Measurements from ENCODE around the gene ACP4.
"Not testable (repeated sequence)": the region's sequence is repeated elsewhere in the genome, so short reads cannot be mapped to it uniquely, and the experiment has no call there.

Gene ACP4

GRCh38 chr19:50790396-50790795 lies at the start of gene ACP4:
Gene ACP4 (plus strand): TSS chr19:50790415. CDS start chr19:50790415, 0 bp downstream.
- DNase-seq (ENCODE audit: low spot score) = no peak

- no peak for DNase-seq (ENCODE audit: low spot score)
Measured at GRCh38 chr19:50741179-50741933, 48.9 kb upstream of the ACP4 start.

DNA sequence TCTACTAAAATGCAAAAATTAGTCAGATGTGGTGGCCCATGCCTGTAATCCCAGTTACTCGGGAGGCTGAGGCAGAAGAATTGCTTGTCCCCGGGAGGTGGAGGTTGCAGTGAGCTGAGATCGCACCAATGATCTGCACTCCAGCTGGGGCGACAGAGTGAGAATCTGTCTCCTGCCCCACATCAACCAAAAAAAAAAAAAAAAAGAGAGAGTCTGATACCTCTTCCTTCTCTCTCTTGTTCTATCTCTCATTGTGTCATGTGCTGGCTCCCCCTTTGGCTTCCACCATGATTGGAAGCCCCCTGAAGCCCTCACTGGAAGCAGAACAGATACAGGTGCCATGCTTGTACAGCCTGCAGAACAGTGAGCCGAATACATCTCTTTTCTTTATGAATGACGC lies 46.7 kb upstream of the ACP4 start:
- DNase-seq (ENCODE audit: low spot score) = no peak

DNA sequence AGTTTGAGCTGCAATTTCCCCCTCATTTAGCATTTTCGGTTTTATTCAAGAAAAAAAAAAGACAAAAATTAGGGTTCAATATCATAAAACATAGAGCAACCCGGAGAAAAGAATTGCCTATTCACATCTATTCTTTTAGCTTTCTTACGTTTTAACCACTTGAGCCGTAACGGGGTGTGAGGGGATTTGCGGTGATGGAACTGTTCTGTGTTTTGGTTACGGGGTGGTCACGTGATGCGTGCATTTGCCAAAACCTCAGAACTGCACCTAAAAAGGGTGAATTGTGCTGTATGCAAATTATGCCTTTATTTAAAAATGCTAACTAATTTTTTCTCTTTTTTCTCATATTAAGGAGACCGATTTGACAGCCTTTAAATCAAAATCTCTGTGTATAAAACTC lies 45.0 kb upstream of the ACP4 start:
- no peak for DNase-seq (ENCODE audit: low spot score)

DNA sequence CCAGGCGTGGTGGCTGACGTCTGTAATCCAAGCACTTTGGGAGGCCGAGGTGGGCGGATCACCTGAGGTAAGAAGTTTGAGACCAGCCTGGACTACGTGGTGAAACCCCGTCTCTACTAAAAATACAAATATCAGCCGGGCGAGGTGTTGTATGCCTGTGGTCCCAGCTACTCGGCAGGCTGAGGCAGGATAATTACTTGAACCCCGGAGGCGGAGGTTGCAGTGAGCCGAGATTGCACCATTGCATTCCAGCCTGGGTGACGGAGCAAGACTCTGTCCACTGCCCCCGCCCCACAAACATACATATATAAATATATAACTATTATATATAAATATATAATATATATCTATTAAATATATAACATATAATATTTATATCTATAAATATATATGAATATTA lies 43.1 kb upstream of the ACP4 start:
- not testable (repeated sequence) for DNase-seq (ENCODE audit: low spot score)

DNA sequence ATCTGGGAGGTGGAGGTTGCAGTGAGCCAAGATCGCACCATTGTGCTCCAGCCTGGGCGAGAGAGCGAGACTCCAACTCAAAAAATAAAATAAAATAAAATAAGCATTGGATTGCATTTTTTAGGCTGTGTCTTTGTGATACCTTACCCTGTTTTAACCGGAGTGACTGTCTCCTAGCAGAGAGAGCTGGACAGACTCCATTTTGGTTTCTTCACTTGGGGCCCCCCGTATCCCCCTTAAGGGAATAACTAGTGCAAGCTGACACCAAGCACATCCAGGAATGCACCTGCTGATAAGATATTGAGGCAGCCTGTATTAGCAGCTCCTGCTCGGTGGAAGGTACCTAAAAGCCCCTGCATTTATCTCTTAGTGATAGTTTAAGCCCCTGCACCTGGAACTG lies 40.7 kb upstream of the ACP4 start:
- no peak for DNase-seq (ENCODE audit: low spot score)

DNA sequence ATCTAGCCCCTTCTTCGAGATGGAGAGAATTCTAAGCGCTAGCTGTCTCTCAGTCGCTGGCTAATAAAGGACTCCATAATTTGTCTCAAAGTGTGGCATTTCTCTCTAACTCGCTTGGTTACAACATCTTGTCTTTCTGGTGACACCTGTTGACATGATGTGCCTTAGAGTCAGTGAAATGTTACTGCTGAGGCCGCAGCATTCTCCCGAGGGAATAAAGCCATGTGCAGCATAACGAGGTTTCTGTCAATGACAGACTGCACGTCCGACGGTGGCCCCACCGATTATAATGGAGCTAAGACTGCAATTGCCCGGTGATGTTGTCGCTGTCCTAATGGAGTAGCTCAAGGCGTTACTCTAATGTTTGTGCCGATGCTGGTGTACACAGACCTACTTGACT lies 40.2 kb upstream of the ACP4 start:
- no peak for DNase-seq (ENCODE audit: low spot score)

- DNase-seq (ENCODE audit: low spot score) = no peak
Measured at GRCh38 chr19:50753879-50754278, 36.3 kb upstream of the ACP4 start.

DNA sequence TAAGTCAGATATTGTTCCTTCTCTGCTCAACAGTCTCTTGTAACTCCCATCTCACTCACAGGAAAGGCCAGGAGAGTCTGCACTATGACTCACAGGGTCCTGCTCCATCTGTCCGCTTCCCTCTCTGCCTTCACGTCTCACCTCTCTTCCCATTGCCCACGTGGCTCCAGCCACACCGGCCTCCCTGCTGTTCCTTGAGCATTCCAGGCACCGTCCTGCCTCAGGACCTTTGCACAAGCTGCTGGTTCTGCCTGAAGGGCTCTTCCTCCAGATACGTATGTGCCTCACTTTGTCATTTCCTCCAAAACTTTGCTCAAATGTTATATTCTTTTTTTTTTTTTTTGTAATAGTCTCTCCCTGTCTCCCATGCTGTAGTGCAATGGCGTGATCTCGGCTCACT lies 34.0 kb upstream of the ACP4 start:
- DNase-seq (ENCODE audit: low spot score) = not testable (repeated sequence)

DNA sequence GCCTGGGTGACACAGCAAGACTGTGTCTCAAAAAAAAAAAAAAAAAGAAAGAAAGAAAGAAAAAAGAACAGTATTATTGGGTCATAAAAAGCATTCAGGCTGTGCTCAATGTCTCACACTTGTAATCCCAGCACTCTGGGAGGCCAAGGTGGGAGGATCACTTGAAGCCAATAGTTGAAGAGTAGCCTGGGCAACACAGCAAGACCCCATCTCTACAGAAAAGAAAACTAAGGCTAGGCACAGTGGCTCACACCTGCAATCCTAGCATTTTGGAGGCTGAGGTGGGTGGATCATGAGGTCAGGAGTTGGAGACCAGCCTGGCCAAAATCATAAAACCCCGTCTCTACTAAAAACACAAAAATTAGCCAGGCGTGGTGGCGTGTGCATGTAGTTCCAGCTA lies 32.6 kb upstream of the ACP4 start:
- DNase-seq (ENCODE audit: low spot score) = not testable (repeated sequence)

GRCh38 chr19:50759076-50759475 lies 31.1 kb upstream of the ACP4 start:
- DNase-seq (ENCODE audit: low spot score) = not testable (repeated sequence)

- peak; percentile 52 for DNase-seq (ENCODE audit: low spot score)
Measured at GRCh38 chr19:50759886-50760285, 30.3 kb upstream of the ACP4 start.

DNA sequence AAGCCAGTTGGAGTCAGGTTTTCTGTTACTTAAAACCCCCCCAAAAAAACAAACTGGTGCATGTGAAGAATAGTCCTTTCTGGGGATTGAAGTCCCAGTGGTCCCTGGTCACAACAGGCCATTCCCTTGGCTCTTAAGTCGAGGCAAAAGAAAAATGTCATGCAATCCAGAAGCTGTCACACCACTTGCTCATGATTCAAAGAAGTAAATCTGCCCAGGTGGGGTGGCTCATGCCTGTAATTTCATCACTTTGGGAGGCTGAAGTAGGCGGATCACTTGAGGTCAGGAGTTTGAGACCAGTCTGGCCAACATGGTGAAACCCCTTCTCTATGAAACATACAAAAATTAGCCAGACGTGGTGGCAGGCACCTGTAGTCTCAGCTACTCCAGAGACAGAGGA lies 28.7 kb upstream of the ACP4 start:
- not testable (repeated sequence) for DNase-seq (ENCODE audit: low spot score)

GRCh38 chr19:50763521-50763920 lies 26.7 kb upstream of the ACP4 start:
- DNase-seq (ENCODE audit: low spot score) = not testable (repeated sequence)

- no peak for DNase-seq (ENCODE audit: low spot score)
Measured at GRCh38 chr19:50764409-50764808, 25.8 kb upstream of the ACP4 start.

- not testable (repeated sequence) for DNase-seq (ENCODE audit: low spot score)
Measured at GRCh38 chr19:50766746-50767145, 23.5 kb upstream of the ACP4 start.

GRCh38 chr19:50767263-50767662 lies 23.0 kb upstream of the ACP4 start:
- DNase-seq (ENCODE audit: low spot score) = not testable (repeated sequence)

- DNase-seq (ENCODE audit: low spot score) = no peak
Measured at GRCh38 chr19:50768277-50768676, 21.9 kb upstream of the ACP4 start.

DNA sequence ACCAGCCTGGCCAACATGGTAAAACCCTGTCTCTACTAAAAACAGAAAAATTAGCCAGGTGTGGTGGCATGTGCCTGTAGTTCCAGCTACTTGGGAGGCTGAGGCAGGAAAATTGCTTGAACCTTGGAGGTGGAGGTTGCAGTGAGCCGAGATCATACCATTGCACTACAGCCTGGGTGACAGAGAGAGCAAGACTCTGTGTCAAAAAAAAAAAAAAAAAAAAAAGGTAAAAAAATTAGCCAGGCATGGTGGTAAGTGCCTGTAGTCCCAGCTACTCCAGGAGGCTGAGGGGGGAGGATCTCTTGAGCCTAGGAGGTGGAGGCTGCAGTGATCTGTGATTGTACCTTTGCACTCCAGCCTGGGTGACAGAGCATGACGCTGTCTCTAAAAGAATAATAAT lies 20.1 kb upstream of the ACP4 start, which contains the start of gene GPR32:
Gene GPR32 (plus strand): TSS at position 301 of the 400 bp plus-strand sequence. CDS start 137 bp downstream, outside the sequence.
- not testable (repeated sequence) for DNase-seq (ENCODE audit: low spot score)

GRCh38 chr19:50770888-50771287 lies 19.3 kb upstream of the ACP4 start:
- DNase-seq (ENCODE audit: low spot score) = no peak

- peak; percentile 51 for DNase-seq (ENCODE audit: low spot score)
Measured at GRCh38 chr19:50772476-50772875, 17.7 kb upstream of the ACP4 start.

DNA sequence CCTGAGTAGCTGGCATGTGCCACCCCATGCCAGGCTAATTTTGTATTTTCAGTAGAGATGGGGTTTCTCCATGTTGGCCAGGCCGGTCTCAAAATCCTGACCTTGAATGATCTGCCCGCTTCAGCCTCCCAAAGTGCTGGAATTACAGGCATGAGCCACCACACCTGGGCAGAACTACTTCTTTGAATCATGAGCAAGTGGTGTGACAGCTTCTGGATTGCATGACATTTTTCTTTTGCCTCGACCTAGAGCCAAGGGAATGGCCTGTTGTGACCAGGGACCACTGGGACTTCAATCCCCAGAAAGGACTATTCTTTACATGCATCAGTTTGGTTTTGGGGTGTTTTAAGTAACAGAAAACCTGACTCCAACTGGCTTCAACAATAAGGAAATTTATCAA lies 17.3 kb upstream of the ACP4 start:
- not testable (repeated sequence) for DNase-seq (ENCODE audit: low spot score)

DNA sequence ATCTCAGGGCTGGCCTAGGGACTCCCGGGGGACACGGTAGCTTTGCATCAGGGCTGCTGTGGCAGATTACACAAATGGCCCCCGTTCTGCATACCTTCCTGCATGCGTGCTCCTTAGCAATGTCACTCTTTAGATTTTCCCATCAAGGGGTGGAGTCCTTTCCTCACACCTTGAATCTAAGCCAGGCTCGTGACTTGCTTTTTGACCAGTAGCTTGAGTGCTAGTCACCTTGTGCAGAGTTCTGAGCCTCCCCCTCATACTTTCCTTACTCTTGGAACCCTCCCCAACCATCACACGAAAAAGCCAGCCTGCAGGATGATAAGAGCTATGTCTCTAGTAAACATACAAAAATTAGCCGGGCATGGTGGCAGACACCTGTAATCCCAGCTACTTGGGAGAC lies 16.8 kb upstream of the ACP4 start:
- DNase-seq (ENCODE audit: low spot score) = not testable (repeated sequence)

DNA sequence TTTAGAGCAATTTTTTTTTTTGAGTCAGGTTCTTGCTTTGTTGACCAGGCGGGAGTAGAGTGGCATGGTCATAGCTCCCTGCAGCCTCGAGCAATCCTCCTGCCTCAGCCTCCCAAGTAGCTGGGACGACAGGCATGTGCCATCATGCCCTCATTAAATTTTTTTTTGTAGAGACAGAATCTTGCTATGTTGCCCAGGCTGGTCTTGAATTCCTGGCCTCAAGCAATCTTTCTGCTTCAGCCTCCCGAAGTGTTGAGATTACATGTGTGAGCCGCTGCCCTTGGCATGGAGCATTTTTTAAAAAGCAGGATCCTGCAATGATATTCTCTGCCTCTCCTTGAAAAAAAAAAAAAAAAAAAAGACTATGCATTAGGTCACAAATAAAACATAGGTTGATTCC lies 14.1 kb upstream of the ACP4 start:
- DNase-seq (ENCODE audit: low spot score) = no peak
